Stimulated activated CD8-positive, alpha-beta memory T cell treated with anti-CD3 and anti-CD28 coated beads, Interleukin-12 subunit alpha, Interleukin-12 subunit beta, amount 100 ng/mL, for 4 hours (primary cell): ENCODE data around the gene SSBP2.

ENCODE experiments used
- DNase-seq: peaks from one replicate; pipeline ENCODE4 v3.0.0-alpha.2; 2020; ENCODE audit warnings: low read depth

SSBP2 gene

DNA sequence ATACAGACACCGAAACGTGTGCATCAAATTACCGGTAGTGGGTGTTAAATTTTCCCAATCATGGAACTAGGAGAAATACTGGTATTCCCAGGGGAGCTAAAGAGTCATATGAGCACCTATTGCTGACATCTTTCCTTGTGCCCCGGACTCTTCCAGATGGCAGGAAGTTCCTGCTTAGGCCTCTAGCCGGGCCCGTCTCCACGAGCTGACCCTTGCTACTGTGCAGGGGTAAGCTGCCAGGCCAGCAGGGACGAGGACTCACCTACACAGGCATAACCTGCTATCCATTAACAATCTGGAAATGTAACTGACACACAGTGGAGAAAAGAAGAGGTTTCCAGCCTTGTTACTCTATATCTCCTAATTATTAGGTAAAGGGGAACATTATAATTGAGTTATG, 16.2 kb upstream of the SSBP2 start:
- no peak for DNase-seq

DNA sequence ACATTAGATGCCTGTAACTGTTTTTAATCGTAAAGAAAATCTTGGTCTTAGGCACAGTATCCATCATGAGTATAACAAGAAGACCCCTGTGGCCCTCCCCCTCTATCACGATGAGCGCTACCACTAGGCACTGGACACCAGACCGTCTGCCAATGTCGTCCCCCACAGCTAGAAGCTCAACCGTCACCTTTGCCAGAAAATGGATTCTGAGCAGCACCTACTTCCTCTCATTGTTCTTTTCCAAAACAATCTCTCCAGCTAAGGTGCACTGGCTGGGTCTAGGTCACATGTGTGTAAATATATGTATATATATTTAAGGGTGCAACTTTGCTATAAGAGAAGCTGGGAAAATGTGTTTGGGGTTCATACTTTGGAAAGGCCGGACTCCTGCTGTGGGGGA, 15.7 kb upstream of the SSBP2 start:
- no peak for DNase-seq

DNA sequence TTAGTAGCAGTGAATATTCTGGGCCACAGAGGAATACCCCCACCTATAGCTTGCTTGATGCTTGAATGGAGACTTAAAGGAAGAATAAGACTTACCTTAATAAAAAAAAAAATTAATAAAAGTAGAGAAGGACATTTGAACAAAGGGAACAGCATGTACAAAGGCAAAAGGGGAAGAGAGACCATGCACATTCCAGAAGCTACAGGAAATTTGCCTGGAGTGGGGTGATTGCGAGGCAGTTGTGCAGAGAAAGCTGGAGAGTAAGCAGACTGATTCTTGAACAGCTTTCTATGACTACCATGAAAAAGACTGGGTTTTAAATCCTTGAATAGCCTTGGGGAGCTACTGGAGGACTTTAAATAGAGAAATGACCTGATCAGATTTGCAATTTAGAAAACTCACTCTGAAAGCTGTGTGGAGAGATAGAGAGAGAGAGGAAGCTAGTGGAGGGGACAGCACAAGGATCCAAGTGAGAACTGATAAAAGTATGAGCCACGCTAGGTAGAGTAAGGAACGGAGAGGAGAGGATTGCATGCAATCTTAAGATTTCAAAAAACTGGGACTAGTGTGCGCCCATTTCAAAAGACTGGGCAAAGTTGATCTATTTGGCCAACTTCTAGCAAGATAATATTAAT, 12.5 kb upstream of the SSBP2 start:
- DNase-seq: no peak

DNA sequence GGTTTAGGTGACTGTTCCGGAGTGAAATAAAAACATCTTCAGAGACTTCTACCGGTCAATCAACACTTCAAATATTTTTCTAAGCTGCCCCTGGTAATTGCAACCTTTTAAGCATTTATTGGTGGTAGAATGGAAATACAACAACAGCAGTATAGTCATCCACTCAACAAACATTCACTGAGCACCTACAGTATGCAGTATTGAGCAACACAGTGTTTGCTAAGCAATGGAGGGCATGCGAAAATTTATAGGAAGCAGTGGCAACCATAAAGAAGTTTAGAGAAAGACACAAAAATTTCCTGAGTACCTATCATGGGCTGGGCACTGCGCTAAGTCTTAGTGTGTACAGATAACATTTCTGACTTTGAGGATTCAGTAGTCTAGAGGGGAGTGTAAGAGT, 12.0 kb upstream of the SSBP2 start:
- no peak for DNase-seq

DNA sequence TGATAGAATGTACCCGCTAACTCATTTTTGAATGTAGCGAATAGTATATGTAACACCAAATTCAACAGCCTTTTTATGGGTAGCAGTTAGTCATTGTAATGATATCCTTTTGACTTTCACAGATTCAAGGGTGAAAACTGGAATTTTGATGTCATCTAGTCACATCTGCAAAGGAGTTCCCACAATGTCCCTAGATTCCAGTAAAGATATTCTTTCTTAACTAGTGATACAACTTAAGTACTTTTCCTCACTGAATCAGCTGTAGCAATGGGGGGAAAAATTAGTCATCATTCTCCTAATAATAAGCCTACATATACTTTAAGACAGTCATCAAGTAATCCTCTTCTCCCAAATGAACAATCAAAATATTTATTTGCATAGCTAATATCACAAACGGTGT, 11.5 kb upstream of the SSBP2 start:
- DNase-seq: no peak

DNA sequence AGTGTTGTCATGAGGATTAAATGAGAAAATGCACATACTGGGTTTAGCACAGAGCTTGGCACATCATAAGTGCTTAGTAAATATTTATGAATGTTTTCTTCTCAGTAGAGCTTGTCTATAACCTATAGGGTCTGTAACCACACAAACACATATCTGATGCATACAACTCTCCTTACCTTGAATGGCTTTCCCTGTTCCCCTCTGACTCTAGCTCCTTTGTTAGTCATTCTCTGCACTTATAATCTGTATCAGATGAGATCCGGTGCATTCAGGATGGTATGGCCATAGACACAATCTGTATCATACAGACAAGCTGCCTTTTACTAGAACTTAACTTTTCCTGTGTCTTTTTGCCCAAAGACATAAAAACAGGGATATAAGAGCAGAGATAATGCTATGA, 11.1 kb upstream of the SSBP2 start:
- DNase-seq: no peak

DNA sequence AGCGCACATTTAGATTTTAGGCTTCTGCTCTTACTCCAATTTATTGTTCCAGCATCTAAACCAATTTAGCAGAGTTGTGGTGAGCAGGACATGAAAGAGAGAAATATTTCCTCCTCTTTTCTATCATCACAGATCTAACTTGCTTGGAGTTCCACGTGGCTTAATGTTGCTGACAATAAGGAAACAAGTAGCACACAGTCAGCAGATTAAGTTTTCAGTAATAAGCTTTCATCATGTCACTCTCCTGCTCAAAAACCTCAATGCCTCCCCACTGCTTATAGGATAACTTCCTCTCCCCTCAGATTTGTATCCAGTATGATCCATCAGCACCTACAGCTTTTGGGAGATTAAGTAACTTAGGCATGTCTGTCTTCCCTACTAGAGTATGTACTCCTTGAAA, 10.4 kb upstream of the SSBP2 start:
- DNase-seq: no peak

DNA sequence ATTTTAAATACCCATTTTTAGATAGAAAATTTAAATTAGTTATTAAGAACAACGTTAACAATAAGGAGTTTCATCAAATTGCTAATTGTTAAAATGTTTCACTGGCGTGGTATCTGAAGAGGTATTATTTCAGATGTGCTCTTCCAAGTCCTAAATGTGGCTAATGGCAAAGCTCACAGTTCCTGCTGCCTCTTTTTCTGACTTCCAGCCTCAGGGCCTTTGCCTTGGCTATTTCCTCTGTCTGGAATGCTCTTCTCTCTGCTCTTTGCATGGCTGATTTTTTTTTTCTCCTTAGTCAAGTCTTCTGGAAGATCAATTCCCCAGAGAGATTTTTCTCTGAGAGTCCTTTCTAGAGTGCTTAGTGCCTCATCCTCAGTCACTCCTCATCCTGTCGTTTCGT, 9.6 kb upstream of the SSBP2 start:
- DNase-seq: no peak

DNA sequence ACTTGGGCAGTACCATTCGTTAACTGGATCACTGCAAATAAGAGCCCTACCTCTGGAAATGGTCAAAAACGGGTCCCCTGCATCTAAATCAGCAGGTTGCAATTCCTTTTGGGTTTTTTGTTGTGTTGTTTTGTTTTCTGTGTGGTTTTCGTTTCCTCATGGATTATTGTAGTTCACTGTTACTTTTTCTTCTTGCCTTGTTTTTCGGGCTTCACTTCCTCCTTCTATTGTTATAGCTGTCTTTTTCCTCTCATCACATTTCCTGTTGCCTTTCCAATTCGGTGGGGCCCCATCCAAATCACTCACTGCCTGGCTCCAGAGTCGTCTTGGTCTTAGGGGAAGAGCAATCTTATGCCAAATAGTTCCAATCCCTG, 8.7 kb upstream of the SSBP2 start:
- no peak for DNase-seq

DNA sequence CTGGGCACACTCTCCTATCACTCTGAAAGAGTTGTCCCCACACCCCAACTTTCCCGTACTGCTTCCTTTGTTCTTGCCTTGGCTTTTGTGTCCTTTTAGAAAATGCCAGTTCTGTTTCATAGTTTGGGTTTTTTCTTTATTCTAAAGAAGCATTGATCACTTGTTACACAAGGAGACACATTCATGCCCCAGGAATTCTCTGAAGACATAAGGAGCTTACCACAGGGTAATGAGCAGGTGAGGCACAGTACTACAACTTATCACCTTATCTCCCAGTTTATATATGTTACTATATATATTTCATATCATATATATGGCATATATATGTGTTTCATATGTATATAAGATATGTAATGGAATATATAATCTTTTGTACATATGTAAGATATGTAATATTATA, 6.5 kb upstream of the SSBP2 start:
- no peak for DNase-seq

DNA sequence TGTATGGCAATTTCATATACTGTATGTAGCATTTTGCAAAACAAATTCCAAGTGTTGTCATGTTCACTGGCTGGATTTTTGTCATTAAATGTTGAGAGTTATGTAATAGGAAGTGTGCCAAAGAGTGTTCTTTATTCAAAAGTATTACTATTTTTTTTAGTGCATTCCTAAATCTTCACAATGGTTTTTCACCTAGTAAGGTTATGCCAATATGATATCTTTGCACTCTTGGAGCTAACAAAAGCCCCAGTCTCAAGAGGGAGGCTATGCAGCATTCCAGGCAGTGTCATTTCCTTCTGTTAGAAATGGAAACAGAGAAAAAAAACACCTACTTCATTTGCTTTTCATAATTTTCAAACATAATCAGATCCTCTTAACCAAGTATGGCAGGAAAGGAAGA, 5.1 kb upstream of the SSBP2 start:
- DNase-seq: no peak

DNA sequence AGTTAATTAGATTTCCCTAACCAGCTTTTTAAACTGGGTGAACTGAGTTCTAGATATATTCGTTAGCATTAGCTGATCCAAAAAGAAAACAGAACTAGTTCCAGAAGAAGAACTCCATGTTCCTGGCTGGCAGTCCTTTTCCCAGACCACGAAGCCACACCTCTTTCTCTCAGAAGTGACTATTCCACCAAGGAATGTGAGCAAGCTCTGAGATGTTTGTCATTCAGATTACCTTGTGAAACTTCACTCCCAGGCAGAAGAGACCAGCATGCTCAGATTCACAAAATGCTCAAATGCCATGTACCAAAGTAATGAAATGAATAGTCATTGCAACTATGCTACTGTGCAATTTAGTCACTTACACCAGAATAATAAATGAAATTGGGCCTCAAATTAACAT, 4.4 kb upstream of the SSBP2 start:
- DNase-seq: no peak

DNA sequence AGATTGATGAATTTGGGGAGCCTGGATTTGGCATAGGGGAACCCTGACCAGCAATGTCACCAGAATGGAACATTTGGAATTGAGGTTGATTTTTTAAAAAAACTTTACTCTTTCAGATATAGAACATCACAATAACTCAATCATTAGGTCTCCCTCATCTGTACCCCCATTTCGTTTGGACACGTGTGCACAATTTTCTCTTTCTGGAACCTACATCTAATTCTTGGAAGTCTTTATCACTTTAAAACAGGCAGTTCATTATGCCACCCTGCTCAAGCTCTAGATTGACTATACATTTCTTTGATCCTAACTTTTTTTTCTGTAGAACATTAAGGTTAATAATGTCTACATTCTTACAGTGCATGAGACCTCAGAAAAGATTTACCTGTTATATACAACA, 3.7 kb upstream of the SSBP2 start:
- no peak for DNase-seq

DNA sequence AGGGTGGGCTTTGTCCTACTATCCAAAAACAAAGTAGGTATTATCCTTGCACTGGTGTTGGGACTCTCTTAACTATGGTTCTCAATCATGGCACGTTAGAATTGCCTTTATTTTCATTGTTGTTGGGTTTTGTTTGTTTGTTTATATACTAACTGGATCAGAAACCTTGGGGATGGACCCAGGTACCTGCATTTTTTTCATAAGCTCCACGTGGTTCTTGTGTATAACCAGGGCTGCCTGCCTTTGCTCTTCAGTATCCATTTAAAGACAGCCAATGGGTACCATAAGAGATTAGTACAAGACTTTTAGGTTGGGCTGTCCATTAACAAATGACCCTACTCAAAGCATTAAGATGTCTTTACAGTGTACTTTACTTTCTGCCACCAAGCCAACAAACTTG, 2.5 kb upstream of the SSBP2 start:
- no peak for DNase-seq

DNA sequence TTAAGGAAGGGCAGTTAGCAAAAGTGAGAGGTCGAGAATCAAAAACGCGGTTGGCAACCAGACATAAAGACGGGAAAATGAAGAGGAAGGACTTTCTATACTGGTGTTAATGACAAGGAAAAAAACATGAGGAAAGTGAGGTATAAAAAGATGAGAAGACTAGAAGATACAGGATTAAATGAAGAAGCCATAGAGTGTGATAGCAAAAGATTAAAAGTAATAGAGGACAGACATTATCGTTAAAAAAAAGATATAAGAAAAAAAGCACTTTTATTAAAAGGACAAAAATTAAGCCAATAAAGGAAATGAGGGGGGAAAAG, 1.7 kb upstream of the SSBP2 start:
- DNase-seq: no peak

DNA sequence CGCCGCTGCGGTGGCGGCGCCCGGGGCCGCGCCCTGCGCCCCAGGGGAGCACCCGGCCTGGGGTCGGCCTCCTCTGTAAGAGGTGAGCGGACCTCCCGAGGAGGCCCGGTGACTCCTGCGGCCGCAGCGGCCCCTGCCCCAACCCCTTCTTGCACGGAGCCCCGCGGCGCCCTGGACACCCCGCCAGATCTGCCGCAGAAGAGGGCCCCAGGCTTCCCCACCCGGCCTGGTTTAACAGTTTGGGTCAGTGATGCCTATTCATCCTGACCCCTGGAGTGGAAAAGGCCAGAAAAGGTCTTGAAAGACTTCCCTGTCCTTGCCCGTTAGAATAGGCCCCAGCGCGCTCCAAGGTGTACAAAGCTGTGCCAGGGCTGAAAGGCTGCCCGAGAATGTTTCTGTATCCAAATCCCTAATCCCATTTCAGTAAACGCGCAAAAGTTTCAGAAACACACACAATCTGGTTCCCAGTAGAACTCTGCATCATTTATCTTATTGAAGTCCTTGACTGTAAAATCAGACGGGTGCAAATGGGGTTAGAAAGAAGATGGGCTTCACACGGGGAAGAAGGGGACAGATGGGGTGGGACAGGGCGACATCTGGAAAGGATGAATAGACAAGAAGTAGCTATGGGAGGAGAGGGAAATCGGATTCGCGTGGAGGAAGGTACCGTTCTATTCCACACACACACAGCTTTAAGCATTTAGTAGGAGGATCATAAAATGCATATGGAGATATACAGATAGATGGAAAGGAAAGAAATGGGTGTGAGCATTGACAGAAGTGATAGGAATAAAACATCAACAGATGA, 1.1 kb upstream of the SSBP2 start:
- DNase-seq: no peak

DNA sequence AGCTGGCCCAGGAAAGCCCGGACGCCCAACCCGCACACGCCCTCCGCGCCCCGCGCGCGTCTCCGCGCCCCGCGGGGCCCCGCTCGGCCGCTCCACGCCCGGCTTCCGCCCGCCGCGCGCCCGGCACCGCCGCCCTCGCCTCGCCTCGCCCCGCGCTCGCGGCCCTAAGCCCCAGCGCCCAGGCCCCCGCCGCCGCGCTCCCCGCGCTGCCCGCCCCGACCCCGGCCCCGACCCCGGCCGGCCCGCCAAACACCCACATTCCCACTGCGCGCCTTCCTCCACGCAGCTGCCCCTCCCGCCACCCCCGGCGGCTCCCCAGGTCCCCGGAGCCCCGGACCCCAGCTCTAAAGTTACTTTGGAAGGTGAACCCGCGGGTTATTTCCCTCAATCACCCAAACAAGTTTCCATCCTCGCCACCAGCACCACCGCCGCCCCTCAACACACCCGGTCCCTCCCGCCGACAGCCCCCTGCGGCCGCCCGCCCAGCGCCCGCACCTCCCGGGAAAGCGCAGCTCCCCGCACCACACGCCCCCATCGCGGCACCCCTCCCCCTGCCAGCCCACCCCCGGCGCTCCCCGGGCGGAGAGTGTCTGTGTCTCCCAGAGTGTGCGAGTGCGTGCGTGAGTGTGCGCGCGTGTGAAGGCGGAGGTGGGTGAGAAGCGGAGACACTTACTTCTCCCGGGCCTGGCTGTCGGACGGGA, 439 bp downstream of the SSBP2 start:
- no peak for DNase-seq

DNA sequence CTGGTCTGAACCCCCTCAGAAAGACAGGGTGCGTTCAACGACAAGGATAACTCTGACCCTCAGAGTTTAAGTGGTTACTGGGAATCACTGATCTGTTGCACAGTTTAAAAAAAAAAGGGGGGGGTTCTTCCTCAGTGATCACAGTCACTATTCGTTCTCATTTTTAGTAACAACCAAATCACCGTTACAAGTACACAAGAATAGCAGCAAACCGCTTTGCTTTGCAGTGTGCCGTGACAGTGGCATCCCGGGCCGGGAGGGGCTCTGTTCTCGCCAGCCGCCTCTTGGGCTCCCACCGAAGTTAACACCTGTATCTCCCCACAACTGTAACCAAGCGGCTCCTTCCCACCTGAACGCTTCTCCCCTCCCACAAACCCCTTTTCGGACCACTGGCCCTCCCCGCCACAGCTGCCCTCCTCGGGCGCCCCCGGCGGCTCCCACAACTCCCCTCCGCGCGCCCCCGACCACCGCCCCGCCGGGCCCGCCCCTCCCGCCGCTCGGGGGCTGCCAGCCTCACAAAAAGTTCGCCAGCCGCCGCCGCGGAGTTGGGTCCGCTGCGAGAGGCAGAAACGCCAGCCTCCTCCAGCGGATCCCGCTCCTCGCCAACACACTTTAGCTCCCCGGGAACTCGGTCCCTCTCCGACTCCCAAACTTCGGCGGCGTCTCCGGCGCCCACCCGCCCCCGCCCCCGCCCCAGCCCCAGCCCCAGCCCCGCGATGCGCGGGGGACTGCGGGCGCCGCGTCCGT, 1.2 kb downstream of the SSBP2 start:
- peak; percentile 20 for DNase-seq

DNA sequence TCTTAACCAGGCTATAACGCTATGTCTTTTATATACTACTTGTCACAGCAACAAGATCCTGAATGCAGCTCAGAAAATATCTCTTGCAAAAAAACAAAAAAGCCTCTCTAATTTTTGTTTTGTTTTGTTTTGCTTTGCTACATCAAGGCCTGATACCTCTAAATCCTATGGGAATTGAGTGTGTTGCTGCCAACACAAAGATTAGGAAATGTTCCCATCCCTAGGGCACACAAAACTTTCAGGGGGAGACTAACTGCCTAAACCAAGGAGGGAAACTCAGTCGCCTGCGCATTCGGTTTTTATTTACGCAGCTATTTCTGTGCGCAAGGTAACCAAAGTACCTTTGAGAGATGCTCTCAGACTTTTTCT, 1.7 kb downstream of the SSBP2 start:
- DNase-seq: no peak

DNA sequence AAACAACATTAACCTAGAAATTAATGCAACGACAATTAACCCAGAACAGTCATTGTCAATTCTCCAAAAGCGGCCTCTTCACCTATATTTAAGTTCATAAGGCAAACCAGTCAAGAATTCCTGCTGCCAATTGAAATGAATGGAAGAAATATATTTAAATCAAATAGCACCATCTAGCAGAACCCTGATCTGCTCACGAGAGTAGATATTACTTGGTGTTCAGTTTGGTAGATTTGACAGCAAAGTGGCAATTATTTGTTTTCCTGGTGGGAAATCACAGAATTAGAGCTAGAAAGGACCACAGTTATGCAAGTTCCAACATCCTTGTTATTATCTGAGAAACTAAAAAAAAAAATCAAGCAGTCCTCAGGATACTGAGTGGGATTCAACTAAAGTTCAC, 2.3 kb downstream of the SSBP2 start:
- DNase-seq: no peak

DNA sequence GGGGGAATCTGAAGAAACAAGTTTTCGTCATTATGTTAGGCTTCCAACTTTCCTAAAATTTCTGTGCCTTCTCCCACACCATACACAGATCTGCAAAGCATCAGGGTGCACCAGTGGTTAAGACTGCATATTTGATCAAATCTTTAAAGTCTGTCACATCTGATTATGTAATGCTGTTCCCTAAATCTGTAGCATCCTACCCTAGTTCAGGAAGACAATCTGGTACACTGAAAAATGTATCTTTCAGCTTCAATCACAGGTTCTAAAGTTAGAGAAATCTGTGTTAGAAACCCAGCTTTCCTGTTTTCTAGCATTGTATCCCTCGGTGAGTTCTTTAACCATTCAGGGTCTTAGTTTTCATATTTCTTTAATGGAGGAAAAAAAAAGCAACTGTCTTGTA, 3.9 kb downstream of the SSBP2 start:
- no peak for DNase-seq

DNA sequence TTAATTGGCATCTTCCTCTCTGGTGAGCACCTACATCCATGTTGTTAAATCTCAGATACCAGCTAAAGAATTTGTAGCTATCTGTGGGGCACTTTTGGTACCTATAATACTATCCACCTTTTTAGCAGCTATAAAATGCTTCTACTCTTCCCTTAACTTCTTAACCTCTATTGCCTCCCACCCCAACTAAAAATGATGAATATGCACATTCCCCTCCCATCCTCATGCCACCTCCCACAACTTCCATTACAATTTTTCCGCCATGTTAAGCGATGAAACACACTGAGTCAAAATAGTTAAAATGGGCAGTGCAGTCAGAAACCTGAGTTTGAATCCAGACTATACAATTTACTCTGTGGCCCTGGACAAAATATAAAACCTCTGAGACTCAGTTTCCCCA, 10.1 kb downstream of the SSBP2 start:
- no peak for DNase-seq

DNA sequence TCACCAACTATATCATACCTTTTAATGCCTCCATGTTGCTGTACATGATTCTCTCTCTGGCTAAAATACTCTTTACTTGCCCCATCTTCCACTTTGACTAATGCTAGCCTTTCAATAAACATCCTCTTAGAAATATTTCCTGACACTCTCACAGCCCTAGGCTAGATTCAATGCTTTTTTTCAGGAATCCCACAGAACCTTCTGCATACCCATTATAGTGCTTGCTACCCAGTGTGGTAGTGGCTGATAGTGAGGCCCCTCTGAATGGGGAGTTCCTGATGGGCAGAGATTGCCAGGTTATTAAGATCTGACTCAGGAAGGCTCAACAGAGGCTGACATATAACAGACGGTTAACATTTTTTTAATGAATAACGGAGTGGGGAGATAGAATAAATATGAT, 11.6 kb downstream of the SSBP2 start:
- no peak for DNase-seq
